ENCODE data around the gene DNAJC1. TPM values are rescaled to one million over a fixed set of nuclear protein-coding genes. Genes with fewer than 3 reads are reported as not detected.

DNAJC1 gene
- total and polyA plus RNA-seq, 2 donors (not counting 3 experiments of a cell fraction or from before 2014, with no cell fraction given) = 11.2 to 19.7 TPM

DNA sequence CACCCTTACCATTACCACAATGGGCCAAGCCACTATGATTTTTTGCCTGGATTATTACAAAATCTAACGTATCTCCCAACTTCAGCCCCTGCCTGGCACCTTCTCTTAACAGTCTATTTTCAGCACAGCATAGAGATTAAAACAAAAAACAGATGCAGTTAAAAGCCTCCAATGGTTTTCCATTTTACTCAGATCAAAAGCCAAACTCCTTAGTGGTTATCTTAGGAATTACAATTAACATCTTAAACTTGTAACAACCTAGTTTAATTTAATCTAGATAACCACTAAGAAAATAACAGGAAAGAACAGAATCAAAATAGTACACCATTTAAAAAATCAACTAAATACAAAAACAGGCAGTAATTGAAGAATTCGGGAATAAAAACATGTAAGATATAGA is 43.5 kb downstream of the DNAJC1 start:
- no peak overlapping the region for H3K27ac ChIP-seq (ENCODE audit: insufficient read depth, low read depth, low read length)
- intact Hi-C loops (cut with micrococcal nuclease) (loop anchor here (10.0 kb wide), 2 partner anchors 195 to 225 kb away; no protein-coding TSS in a partner anchor), dilution Hi-C loops (cut with MboI; ENCODE audit: extremely low pct_ligation_motif_present, low sequenced_read_pairs) (no loop called here)
- H2AFZ ChIP-seq (ENCODE audit: low read depth, low read length) = no peak overlapping the region
- ChIA-PET CTCF (no interaction called here), POLR2A (no interaction called here)
- FAIRE-seq (no peak), DNase-seq (ENCODE audit: low read depth, low spot score) (no peak)
- no peak overlapping the region for H3K9ac ChIP-seq (replicated peaks; ENCODE audit: extremely low read depth, insufficient read depth, low read length)
- no peaks in the 10 kb centered on the region for H3K36me3 ChIP-seq (ENCODE audit: control insufficient read depth in 2 of 2, extremely low read depth in 1 of 2, insufficient read depth in 2 of 2, low read length in 2 of 2)
- H4K20me1 ChIP-seq (replicated peaks; ENCODE audit: control insufficient read depth, extremely low read depth, insufficient read depth, low read length) = no peaks in the 10 kb centered on the region
- no peaks in the 10 kb centered on the region for H3K9me3 ChIP-seq (replicated peaks; ENCODE audit: control insufficient read depth, insufficient read depth, low read length)
- H3K9me1 ChIP-seq (replicated peaks; ENCODE audit: control insufficient read depth, extremely low read depth, insufficient read depth, low read length) = no peaks in the 10 kb centered on the region
- no peak overlapping the region for H3K4me2 ChIP-seq (ENCODE audit: insufficient read depth, low read length)
- TF ChIP-seq, protein P1, sequence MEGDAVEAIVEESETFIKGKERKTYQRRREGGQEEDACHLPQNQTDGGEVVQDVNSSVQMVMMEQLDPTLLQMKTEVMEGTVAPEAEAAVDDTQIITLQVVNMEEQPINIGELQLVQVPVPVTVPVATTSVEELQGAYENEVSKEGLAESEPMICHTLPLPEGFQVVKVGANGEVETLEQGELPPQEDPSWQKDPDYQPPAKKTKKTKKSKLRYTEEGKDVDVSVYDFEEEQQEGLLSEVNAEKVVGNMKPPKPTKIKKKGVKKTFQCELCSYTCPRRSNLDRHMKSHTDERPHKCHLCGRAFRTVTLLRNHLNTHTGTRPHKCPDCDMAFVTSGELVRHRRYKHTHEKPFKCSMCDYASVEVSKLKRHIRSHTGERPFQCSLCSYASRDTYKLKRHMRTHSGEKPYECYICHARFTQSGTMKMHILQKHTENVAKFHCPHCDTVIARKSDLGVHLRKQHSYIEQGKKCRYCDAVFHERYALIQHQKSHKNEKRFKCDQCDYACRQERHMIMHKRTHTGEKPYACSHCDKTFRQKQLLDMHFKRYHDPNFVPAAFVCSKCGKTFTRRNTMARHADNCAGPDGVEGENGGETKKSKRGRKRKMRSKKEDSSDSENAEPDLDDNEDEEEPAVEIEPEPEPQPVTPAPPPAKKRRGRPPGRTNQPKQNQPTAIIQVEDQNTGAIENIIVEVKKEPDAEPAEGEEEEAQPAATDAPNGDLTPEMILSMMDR (IDR thresholded peaks at IDR 0.05; ENCODE audit: extremely low read depth in 1 of 2, insufficient read depth in 1 of 2, low read depth in 1 of 2, low read length in 2 of 2) = no peak
- H3K27me3 ChIP-seq (ENCODE audit: control insufficient read depth in 2 of 2, insufficient read depth in 2 of 2, low read length in 2 of 2) = no peaks in the 10 kb centered on the region
- H3K4me1 ChIP-seq (ENCODE audit: control insufficient read depth, extremely low read depth, insufficient read depth, low read length) = peaks cover 9% of the 10 kb centered on the region
- BruUV-seq (replicated peaks) = no TSS peak
- no peaks in the 10 kb centered on the region for H3K79me2 ChIP-seq (ENCODE audit: control insufficient read depth, insufficient read depth, low read length)
- no peak overlapping the region for H3K4me3 ChIP-seq (replicated peaks in 1 of 3; ENCODE audit: insufficient read depth in 1 of 3, low read depth in 1 of 3, low read length in 3 of 3)

GRCh38 chr10:21954690-21955089 is 48.8 kb downstream of the DNAJC1 start:
- dilution Hi-C loops (cut with MboI; ENCODE audit: extremely low pct_ligation_motif_present, low sequenced_read_pairs) = no loop called here
- no peaks in the 10 kb centered on the region for H3K4me1 ChIP-seq (ENCODE audit: control insufficient read depth, extremely low read depth, insufficient read depth, low read length)
- no peaks in the 10 kb centered on the region for H3K9me1 ChIP-seq (replicated peaks; ENCODE audit: control insufficient read depth, extremely low read depth, insufficient read depth, low read length)
- H3K9ac ChIP-seq (replicated peaks; ENCODE audit: extremely low read depth, insufficient read depth, low read length) = no peak overlapping the region
- ChIA-PET POLR2A (no interaction called here), CTCF (interaction anchor here (0.7 to 2.1 kb wide), 7 partner anchors 204 to 783 kb away, joined by 3 to 20 read pairs (median 4); no protein-coding TSS in a partner anchor)
- no peak for TF ChIP-seq MYC (IDR thresholded peaks at IDR 0.05; ENCODE audit: low read depth, low read length)
- TF ChIP-seq EZH2 (IDR thresholded peaks at IDR 0.05; ENCODE audit: borderline replicate concordance, low read depth, low read length, severe bottlenecking) = no peak
- no peak for TF ChIP-seq GATA2 (IDR thresholded peaks at IDR 0.05; ENCODE audit: insufficient read depth, insufficient read length, low read depth, low read length)
- TF ChIP-seq, protein P1 (IDR thresholded peaks at IDR 0.05; ENCODE audit: extremely low read depth in 1 of 2, insufficient read depth in 1 of 2, low read depth in 1 of 2, low read length in 2 of 2) = no peak
- TF ChIP-seq POLR2AphosphoS5 (IDR thresholded peaks at IDR 0.05; ENCODE audit: insufficient read depth, low read depth, low read length) = no peak
- no peak for TF ChIP-seq FOS (IDR thresholded peaks at IDR 0.05; ENCODE audit: borderline replicate concordance, insufficient read depth, low read length)
- no peak for TF ChIP-seq JUN (IDR thresholded peaks at IDR 0.05; ENCODE audit: borderline replicate concordance, insufficient read depth, insufficient read length, low read depth)
- no peak for TF ChIP-seq POLR2A (IDR thresholded peaks at IDR 0.05; ENCODE audit: low read depth, low read length)
- TF ChIP-seq, protein P2, sequence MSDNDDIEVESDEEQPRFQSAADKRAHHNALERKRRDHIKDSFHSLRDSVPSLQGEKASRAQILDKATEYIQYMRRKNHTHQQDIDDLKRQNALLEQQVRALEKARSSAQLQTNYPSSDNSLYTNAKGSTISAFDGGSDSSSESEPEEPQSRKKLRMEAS (IDR thresholded peaks at IDR 0.05; ENCODE audit: insufficient read depth, insufficient read length) = no peak
- BruUV-seq (replicated peaks) = no TSS peak
- DNase-seq (ENCODE audit: low read depth, low spot score) (no peak), FAIRE-seq (no peak)
- no peaks in the 10 kb centered on the region for H3K36me3 ChIP-seq (ENCODE audit: control insufficient read depth in 2 of 2, extremely low read depth in 1 of 2, insufficient read depth in 2 of 2, low read length in 2 of 2)
- H3K27me3 ChIP-seq (ENCODE audit: control insufficient read depth in 2 of 2, insufficient read depth in 2 of 2, low read length in 2 of 2) = no peaks in the 10 kb centered on the region
- no peak overlapping the region for H2AFZ ChIP-seq (ENCODE audit: low read depth, low read length)
- H4K20me1 ChIP-seq (replicated peaks; ENCODE audit: control insufficient read depth, extremely low read depth, insufficient read depth, low read length) = no peaks in the 10 kb centered on the region
- H3K27ac ChIP-seq (ENCODE audit: insufficient read depth, low read depth, low read length) = no peak overlapping the region
- no peak overlapping the region for H3K4me2 ChIP-seq (ENCODE audit: insufficient read depth, low read length)
- H3K4me3 ChIP-seq (replicated peaks in 1 of 3; ENCODE audit: insufficient read depth in 1 of 3, low read depth in 1 of 3, low read length in 3 of 3) = no peak overlapping the region
- H3K79me2 ChIP-seq (ENCODE audit: control insufficient read depth, insufficient read depth, low read length) = no peaks in the 10 kb centered on the region
- no peaks in the 10 kb centered on the region for H3K9me3 ChIP-seq (replicated peaks; ENCODE audit: control insufficient read depth, insufficient read depth, low read length)
- intact Hi-C loops (cut with micrococcal nuclease) = loop anchor here (1.0 to 10.0 kb wide), 4 partner anchors 190 to 877 kb away; no protein-coding TSS in a partner anchor

Data from endothelial cell of umbilical vein (primary cell).